Activated T-helper 2 cell treated with anti-CD3 and anti-CD28 coated beads, Interferon-gamma antibody, Interleukin-2, Interleukin-4, amounts not matched to agents 10 μg/mL and 5 μg/mL and 100 μg/mL, durations not matched to agents 14 hours and 24 hours and 36 hours (primary cell): ENCODE measurements around the gene LMOD3. TPM values are rescaled to one million over a fixed set of nuclear protein-coding genes. Genes with fewer than 3 reads are reported as not detected.
A peak's percentile ranks its signal among the peaks of the same experiment; 100 is the strongest.

Experiments
- DNase-seq: peaks from one replicate; pipeline ENCODE4 v3.0.0; 2021; ENCODE audit warnings: low spot score
- H3K27ac Mint-ChIP-seq: one replicate; pipeline ENCODE4 v1.8.0; 2021; ENCODE audit warnings: mixed read lengths
- H3K27me3 Mint-ChIP-seq: one replicate; pipeline ENCODE4 v1.8.0; 2021; ENCODE audit warnings: low read depth, mixed read lengths
- H3K36me3 Mint-ChIP-seq: one replicate; pipeline ENCODE4 v1.8.0; 2021; ENCODE audit warnings: low read depth, mixed read lengths
- H3K4me1 Mint-ChIP-seq: one replicate; pipeline ENCODE4 v1.8.0; 2021; ENCODE audit warnings: low read depth, mixed read lengths
- H3K4me3 Mint-ChIP-seq: one replicate; pipeline ENCODE4 v1.8.0; 2021; ENCODE audit warnings: low read depth, mild to moderate bottlenecking, moderate library complexity, mixed read lengths
- H3K9me3 Mint-ChIP-seq: one replicate; pipeline ENCODE4 v1.8.0; 2021; ENCODE audit warnings: mixed read lengths
- intact Hi-C: fragments of 100-400 bp; cut with micrococcal nuclease; formaldehyde crosslinking; loops from one replicate; pipeline ENCODE4 v1.15.1; 2023
- total RNA-seq: library from RNA; stranded (reverse); gene quantifications from 2 replicates; pipeline ENCODE4 v1.2.3, GENCODE V29; 2022

Gene LMOD3
- total RNA-seq, 1 donor from 2014 or later: not detected

DNA sequence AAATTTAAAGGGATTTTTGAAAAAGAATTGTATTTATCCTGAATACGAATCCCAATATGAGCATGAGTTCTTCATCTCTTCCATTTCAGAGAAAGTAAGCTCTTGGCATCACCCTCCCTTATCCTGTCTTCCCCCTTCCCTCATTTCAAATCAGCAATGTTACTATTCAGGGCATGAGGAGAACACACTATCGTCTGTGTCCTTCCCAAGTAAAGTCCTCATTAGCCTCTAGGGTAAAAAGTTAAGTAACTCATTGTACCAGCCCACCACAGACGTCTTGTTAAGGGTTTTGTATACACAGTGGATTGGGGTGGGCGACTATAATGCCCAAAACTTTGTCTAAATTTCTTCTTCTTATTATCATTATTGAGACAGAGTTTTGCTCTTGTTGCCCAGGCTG, 22.8 kb downstream of the LMOD3 start:
- Mint-ChIP-seq H3K4me3 (no peak overlapping the region), H3K36me3 (peaks cover 79% of the 10 kb centered on the region), H3K27me3 (no peaks in the 10 kb centered on the region), H3K9me3 (no peaks in the 10 kb centered on the region), H3K4me1 (peaks cover 47% of the 10 kb centered on the region), H3K27ac (peak overlapping the region; percentile 59)
- intact Hi-C loops: loop anchor here (5.0 kb wide), 1 partner anchor 183 kb away; no protein-coding TSS in a partner anchor
- DNase-seq: no peak

DNA sequence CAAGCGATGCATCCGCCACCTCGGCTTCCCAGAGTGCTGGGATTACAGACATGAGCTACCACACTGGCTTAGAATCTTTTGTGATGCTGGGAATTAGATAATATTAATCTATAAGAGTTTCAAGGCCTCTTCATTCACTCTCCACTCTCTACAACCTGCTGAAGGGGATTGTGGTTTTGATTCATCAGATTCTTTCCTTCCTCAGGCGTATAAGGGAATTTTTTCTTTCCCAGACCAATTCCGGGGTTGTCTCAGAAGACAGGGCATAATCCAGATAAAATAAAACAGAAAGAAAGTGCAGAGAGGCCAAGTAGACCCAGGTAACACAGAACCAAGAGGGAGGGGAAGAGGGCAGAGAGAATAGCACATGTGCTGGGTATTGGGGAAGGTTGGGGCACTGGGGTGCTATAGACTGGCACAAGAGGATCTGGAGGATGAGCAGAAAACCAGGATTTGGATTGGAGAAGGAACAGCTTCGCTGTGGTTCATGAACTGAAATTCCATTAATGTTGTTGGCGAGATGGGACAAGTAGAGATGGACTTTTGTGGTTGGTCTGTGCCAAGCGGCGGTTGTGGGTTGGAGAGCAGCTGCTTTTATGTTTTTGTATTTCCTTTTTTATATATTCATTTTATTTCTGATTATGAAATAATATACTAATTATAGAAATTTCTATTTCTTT, 24.8 kb downstream of the LMOD3 start:
- no peak overlapping the region for H3K4me3 Mint-ChIP-seq

DNA sequence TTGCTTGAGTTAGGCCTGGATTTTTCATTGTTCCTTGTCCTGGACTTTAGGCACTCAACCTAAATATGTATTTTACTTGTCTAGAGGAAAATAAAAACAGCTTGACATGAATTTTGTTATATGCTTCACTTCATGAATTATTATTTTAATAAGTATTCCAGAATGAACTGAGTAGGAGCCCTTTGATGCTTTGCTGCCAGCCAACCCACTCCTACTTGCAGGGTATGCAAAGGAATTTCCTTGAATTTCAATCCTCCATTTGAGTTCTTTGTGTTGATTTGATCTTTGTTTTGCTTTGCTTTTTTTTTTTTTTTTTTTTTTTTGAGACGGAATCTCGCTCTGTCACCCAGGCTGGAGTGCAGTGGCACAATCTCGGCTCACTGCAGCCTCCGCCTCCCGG, 26.1 kb downstream of the LMOD3 start:
- intact Hi-C loops: loop anchor here (5.0 kb wide), 1 partner anchor 186 kb away; no protein-coding TSS in a partner anchor
- no peak for DNase-seq
- peak overlapping the region; percentile 89 for H3K27ac Mint-ChIP-seq
- H3K27me3 Mint-ChIP-seq: no peaks in the 10 kb centered on the region
- H3K4me1 Mint-ChIP-seq: peaks cover 57% of the 10 kb centered on the region
- no peak overlapping the region for H3K4me3 Mint-ChIP-seq
- H3K36me3 Mint-ChIP-seq: peaks cover 72% of the 10 kb centered on the region
- H3K9me3 Mint-ChIP-seq: no peaks in the 10 kb centered on the region

More for the DNA sequence above, 24.8 kb downstream of the LMOD3 start:
- Mint-ChIP-seq H3K27me3 (no peaks in the 10 kb centered on the region), H3K36me3 (peaks cover 72% of the 10 kb centered on the region), H3K27ac (peak overlapping the region; percentile 31), H3K9me3 (no peaks in the 10 kb centered on the region), H3K4me1 (peaks cover 54% of the 10 kb centered on the region)
- intact Hi-C loops: loop anchor here (5.0 kb wide), 1 partner anchor 185 kb away; no protein-coding TSS in a partner anchor
- DNase-seq: no peak

DNA sequence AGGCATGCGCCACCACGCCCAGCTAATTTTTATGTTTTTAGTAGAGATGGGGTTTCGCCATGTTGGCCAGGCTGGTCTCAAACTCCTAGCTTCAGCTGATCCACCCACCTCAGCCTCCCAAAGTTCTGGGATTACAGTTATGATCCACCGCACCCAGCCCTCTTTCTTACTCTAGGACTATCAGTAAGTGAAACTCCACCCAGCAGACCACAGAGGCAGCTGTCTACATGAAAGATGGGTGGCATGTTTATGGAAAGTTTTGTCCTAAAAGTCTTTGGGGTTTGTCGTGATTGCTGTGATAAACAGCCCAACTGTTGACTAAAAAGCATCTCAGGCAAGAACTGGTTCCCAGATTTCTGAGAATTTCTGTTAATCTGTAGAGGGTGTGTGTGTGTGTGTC, 26.8 kb downstream of the LMOD3 start:
- peaks cover 76% of the 10 kb centered on the region for H3K36me3 Mint-ChIP-seq
- no peaks in the 10 kb centered on the region for H3K27me3 Mint-ChIP-seq
- intact Hi-C loops: loop anchor here (2.0 to 5.0 kb wide), 2 partner anchors 63 to 187 kb away; no protein-coding TSS in a partner anchor
- H3K4me1 Mint-ChIP-seq: peaks cover 60% of the 10 kb centered on the region
- peak overlapping the region; percentile 89 for H3K27ac Mint-ChIP-seq
- DNase-seq: no peak
- H3K4me3 Mint-ChIP-seq: peak overlapping the region; percentile 73
- no peaks in the 10 kb centered on the region for H3K9me3 Mint-ChIP-seq

DNA sequence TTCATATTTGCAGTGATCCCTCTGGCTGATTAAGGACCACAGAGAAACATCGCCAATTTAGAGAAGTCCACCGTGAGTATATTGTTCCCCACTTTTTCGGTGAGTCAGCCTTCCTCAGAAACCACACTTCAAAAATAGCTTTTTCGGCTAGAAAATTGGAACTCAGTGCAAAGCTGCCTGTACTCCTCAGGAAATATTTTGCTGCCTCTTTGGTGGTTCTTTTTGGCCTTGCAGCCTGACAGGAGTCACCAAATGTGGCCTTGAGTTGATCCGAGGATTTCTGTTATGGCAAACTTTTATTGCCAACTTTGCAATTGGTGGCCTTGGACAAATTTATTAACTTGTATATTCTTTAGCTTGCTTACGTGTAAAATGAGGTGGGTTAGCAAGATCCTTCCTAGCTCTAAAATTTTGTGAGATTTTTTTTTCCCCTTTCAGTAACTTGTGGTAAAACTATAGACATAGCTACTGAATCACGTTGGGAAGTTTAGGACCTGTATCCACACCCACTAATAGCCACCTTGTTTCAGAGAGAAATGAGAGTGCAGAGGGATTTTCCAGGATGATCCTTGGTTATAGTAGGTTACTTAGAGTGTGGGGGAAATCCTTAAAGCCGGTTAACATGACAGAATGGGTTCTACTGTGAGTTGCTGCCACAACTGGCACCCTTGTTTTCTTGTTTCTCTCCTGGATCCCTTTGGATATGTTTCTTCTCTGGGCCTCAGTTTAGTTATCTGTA, 27.8 kb downstream of the LMOD3 start:
- intact Hi-C loops: loop anchor here (1.0 to 5.0 kb wide), 5 partner anchors 10 to 213 kb away; partner anchors contain the start of genes ARL6IP5 and TMF1
- Mint-ChIP-seq H3K4me3 (peak overlapping the region; percentile 48), H3K36me3 (peaks cover 77% of the 10 kb centered on the region), H3K9me3 (no peaks in the 10 kb centered on the region), H3K27ac (peak overlapping the region; percentile 95), H3K27me3 (no peaks in the 10 kb centered on the region), H3K4me1 (peaks cover 69% of the 10 kb centered on the region)
- no peak for DNase-seq

DNA sequence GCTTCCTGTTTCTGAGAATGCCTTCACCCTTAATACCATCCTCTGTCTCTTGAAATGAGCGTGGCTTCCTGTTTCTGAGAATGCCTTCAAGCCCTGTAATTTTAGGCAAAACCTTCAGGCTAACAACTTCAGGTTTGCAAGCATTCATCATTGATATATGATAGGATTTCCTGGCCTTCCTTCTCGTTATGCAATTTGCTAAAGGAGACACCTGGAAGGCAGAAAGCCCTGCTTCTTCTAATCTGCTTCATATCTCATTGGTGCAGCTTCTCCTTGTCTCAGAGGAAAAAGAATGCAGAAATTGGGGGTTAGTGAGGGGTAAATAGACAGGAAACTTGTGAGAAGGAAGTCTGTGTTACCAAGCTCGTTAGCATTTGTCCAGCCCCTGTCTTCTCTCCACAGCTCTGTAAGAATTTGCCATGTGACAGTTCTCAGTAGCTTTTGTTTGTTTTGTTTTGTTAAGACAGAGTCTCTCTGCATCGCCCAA, 30.3 kb downstream of the LMOD3 start:
- DNase-seq: peak; percentile 26
- H3K27ac Mint-ChIP-seq: peak overlapping the region; percentile 95
- H3K4me1 Mint-ChIP-seq: peaks cover 72% of the 10 kb centered on the region
- peak overlapping the region; percentile 85 for H3K4me3 Mint-ChIP-seq
- peaks cover 78% of the 10 kb centered on the region for H3K36me3 Mint-ChIP-seq
- no peaks in the 10 kb centered on the region for H3K9me3 Mint-ChIP-seq
- intact Hi-C loops: loop anchor here (5.0 kb wide), 1 partner anchor 215 kb away; no protein-coding TSS in a partner anchor
- no peaks in the 10 kb centered on the region for H3K27me3 Mint-ChIP-seq

DNA sequence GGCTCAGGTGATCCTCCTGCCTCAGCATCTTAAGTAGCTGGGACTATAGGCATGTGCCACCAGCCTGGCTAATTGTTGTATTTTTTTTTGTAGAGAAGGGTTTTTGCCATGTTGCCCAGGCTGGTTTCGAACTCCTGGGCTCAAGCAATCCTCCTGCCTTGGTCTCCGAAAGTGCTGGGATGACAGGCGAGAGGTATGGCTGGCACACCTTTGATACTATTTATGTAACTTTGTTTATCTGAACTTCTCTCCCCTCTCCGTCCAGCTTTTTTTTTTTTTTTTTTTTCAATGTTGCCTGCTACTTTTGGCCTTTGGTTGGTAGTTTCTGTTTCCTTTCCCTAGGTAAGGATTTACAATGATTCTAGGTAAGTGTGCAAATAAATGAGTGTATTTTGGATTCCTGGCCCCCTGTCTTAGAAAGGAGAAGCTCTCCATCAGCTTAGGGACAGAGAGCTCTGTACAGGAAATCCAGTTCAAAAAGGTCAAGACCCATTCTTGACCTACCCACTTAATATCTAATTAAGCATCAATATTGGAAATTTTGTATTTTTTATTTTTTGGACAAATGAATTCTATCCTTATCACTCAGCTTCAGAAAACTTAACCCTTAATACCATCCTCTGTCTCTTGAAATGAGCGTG, 30.9 kb downstream of the LMOD3 start:
- intact Hi-C loops: loop anchor here (5.0 kb wide), 1 partner anchor 216 kb away; no protein-coding TSS in a partner anchor
- H3K4me3 Mint-ChIP-seq: peak overlapping the region; percentile 85
- peak overlapping the region; percentile 95 for H3K27ac Mint-ChIP-seq
- H3K4me1 Mint-ChIP-seq: peaks cover 70% of the 10 kb centered on the region
- no peaks in the 10 kb centered on the region for H3K9me3 Mint-ChIP-seq
- peaks cover 73% of the 10 kb centered on the region for H3K36me3 Mint-ChIP-seq
- H3K27me3 Mint-ChIP-seq: no peaks in the 10 kb centered on the region
- no peak for DNase-seq

DNA sequence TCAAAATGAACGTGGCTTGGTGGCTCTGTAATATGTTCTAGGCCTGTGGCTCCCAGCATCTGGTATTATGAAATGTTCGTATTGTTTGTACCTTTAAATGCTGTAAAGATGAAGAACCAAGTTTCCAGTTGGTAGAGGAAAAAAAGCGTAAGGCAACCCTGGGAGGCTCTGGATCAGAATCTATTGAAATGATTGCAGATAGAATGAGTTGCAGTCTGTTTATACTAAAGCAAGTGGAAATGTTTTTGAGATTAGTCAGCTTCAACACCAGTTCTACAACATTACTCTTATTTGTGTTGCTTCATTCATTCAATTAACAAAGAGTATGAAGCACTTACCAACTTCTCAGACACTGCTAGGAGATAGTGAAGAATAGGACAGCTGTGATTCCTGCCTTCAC, 32.4 kb downstream of the LMOD3 start:
- intact Hi-C loops: loop anchor here (5.0 kb wide), 1 partner anchor 217 kb away; no protein-coding TSS in a partner anchor
- DNase-seq: no peak
- Mint-ChIP-seq H3K4me3 (peak overlapping the region; percentile 47), H3K4me1 (peaks cover 60% of the 10 kb centered on the region), H3K27ac (peak overlapping the region; percentile 72), H3K9me3 (no peaks in the 10 kb centered on the region), H3K36me3 (peaks cover 76% of the 10 kb centered on the region), H3K27me3 (no peaks in the 10 kb centered on the region)

DNA sequence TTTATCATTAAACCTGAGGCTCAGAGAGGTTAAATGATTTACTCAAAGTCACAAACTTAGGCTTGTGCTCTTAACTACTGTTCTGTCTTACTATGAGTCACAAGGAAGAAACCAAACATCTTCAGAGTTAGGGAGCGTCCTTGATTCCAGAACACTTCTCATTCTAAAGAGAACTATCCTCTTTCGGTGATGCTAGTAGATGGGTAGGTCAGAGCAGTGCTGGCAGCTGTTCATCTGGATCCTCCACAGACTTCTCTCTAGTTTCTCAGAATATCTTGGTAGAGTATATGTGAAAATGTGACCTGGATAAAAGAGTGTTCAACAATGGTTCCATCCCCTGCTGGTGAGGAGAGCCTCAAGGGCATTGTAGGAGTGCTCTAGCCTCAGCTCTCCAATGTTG, 34.3 kb downstream of the LMOD3 start:
- Mint-ChIP-seq H3K27ac (peak overlapping the region; percentile 88), H3K9me3 (no peaks in the 10 kb centered on the region), H3K36me3 (peaks cover 62% of the 10 kb centered on the region), H3K4me1 (peaks cover 56% of the 10 kb centered on the region), H3K27me3 (no peaks in the 10 kb centered on the region), H3K4me3 (peak overlapping the region; percentile 86)
- intact Hi-C loops: loop anchor here (10.0 kb wide), 1 partner anchor 1433 kb away; the partner anchor contains the start of gene SUCLG2
- no peak for DNase-seq

DNA sequence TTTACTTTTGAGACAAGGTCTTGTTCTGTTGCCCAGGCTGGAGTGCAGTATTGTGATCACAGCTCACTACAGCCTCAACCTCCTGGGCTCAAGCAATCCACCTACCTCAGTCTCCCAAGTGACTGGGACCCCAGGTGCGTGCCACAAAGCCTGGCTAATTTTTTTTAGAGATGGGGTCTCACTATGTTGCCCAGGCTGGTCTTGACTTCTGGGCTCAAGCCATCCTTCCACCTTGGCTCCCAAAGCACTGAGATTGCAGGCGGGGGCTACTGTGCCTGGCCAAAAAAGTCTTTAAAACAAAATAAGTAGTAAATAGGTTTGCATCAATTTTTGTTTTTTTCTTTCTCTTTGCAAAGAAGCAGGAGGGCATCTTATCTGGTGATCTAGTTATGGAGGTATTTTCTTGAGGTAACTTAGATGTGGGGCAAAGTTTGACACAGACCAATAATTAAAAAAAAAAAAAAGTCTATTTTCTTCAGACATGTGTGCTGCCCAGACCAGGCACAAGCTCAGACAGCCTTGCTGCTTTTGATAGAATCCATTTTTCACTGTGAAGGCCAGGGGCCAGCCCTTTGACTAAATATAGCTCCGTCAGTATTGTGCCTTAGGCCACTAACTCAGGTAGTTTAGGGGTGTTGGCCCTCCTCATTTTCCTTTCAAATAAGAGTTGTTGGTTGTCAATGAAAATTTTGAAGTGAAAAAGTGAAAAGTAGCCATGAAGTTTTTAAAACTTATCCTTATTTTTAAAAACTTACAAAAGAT, 35.2 kb downstream of the LMOD3 start:
- Mint-ChIP-seq H3K36me3 (peaks cover 56% of the 10 kb centered on the region), H3K27me3 (no peaks in the 10 kb centered on the region), H3K9me3 (no peaks in the 10 kb centered on the region), H3K4me1 (peaks cover 60% of the 10 kb centered on the region), H3K27ac (peak overlapping the region; percentile 88), H3K4me3 (peak overlapping the region; percentile 86)
- no peak for DNase-seq
- intact Hi-C loops: loop anchor here (10.0 kb wide), 1 partner anchor 1432 kb away; the partner anchor contains the start of gene SUCLG2

DNA sequence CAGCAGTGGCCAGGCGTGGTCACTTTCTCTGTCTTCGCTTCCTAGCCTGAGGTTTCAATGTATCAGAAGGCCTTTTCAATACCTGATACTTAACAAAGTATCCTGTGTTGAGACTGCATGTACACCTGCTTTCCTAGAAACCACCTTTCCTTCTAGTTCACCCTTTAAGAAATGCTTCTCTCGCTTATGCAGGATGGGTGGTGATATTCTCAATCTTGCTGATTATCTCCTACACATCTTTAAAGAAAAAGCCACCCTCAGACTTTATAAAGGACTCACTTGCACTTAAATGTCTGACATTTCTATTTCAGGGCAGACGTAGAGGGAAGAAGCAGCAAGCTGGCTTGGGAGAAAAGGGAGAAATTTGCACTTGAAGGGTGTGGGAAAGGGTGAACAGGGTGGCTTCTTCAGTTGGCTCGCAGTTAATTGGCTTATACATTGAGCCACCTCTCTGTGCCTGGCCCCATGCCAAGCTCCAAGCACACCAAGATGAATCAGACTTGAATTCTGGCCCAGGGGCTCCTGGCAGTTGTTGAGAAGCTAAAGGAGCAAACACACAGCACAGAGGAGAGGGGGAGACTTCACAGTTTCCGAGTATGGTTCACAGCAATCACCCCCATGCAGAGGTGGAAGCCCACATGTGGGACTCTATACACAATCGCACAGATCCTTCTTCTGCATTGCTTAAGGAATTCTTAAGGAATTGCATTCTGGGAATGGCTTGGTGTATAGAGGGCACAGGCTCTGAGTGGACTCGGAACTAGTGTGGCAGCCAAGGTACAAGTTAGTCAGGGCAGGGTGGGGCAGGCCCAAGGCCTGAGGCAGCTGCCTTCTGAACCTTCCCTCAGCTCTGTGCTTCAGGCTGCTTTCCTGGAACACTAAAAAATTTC, 36.3 kb downstream of the LMOD3 start:
- H3K9me3 Mint-ChIP-seq: no peaks in the 10 kb centered on the region
- H3K27ac Mint-ChIP-seq: peak overlapping the region; percentile 98
- peaks cover 47% of the 10 kb centered on the region for H3K36me3 Mint-ChIP-seq
- H3K4me1 Mint-ChIP-seq: peaks cover 61% of the 10 kb centered on the region
- intact Hi-C loops: loop anchor here (2.0 to 10.0 kb wide), 2 partner anchors 73 to 1431 kb away; partner anchors contain the start of genes EOGT and SUCLG2
- H3K4me3 Mint-ChIP-seq: peak overlapping the region; percentile 96
- DNase-seq: peak; percentile 40
- no peaks in the 10 kb centered on the region for H3K27me3 Mint-ChIP-seq
